Activated CD8-positive, alpha-beta memory T cell treated with anti-CD3 and anti-CD28 coated beads for 1 hour (primary cell): ENCODE data around the gene AKAP1.
A peak's percentile ranks its signal among the peaks of the same experiment; 100 is the strongest.

Source experiments
- DNase-seq, 2 donors: peaks; one replicate each; pipeline ENCODE4 v3.0.0-alpha.2; 2020; ENCODE audit warnings: low read depth in 1 of 2; ENCODE audit errors: extremely low read depth in 1 of 2

AKAP1 gene, protein sequence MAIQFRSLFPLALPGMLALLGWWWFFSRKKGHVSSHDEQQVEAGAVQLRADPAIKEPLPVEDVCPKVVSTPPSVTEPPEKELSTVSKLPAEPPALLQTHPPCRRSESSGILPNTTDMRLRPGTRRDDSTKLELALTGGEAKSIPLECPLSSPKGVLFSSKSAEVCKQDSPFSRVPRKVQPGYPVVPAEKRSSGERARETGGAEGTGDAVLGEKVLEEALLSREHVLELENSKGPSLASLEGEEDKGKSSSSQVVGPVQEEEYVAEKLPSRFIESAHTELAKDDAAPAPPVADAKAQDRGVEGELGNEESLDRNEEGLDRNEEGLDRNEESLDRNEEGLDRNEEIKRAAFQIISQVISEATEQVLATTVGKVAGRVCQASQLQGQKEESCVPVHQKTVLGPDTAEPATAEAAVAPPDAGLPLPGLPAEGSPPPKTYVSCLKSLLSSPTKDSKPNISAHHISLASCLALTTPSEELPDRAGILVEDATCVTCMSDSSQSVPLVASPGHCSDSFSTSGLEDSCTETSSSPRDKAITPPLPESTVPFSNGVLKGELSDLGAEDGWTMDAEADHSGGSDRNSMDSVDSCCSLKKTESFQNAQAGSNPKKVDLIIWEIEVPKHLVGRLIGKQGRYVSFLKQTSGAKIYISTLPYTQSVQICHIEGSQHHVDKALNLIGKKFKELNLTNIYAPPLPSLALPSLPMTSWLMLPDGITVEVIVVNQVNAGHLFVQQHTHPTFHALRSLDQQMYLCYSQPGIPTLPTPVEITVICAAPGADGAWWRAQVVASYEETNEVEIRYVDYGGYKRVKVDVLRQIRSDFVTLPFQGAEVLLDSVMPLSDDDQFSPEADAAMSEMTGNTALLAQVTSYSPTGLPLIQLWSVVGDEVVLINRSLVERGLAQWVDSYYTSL

GRCh38 chr17:57084802-57085447 is at the start of gene AKAP1:
AKAP1 (plus strand) TSS chr17:57085246; CDS start chr17:57105465, 20,219 bp downstream.
- peak; percentile 79 to 91 for DNase-seq

DNA sequence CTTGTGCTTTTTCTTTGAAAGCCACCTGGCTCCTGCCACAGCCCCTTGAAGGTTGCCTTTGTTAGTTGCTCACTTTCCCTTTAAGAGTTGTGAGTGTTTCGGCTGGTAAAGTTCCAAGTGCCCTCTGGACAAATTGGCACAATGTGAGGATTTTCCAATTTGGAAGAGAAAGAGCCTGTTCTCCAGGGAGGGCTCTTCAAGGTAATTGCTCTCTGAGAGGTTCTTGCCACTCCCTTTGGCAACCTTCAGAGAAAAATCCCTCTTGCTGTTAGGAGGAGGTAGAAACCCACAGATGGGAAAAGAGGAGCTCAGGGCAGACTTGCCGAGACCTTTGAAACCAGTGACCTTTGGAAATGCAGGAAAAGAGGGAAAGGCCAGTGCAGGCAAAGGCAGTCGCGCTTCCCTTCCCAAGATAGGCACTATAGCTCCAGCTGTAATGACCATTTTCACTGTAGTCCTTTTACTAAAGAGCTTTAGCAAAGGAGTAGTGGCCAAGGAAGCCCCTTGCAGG is 49.0 kb upstream of the AKAP1 start:
- no peak for DNase-seq

GRCh38 chr17:57037411-57037810 is 47.6 kb upstream of the AKAP1 start:
- DNase-seq, result no peak

- DNase-seq, result no peak
Observed at GRCh38 chr17:57038486-57038885, 46.6 kb upstream of the AKAP1 start.

DNA sequence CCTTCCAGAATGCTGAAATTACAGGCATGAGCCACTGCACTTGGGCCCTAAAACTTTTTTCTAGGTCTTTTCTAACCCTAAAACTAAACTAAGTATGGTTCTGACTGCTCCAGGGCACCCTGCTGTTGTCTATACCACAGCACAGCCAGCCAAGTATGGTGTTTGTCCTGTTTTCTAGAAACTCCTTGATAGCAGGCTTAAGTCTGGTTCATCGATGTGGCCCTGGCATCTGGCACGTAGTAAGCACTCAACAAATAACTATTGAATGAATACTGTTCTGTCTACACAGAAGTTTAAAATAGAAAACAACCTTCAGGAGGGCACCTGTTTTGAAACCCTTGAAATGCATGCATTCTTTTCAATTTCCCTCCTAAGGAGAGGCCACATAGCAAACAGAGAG is 44.5 kb upstream of the AKAP1 start:
- no peak for DNase-seq

DNA sequence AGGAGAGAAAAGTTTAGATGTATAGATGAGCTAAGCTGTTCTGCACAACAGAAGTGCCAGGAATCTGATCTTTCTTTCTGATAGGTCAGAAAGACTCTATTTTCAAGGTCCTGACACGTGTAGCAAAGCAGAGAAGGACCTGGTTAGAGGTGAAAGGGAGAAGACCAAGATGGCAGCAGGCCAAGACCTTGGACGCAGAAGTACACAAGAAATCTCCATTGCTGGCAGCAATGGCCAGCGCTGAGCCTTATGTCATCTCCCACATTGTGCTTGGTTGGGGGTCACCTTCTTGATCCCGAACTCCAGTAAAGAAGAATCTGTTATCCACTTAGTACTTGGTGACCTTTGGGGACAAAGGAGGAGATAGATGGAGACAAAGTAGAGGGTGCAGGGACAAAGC is 41.8 kb upstream of the AKAP1 start:
- no peak for DNase-seq

- no peak for DNase-seq
Observed at GRCh38 chr17:57044976-57045867, 39.8 kb upstream of the AKAP1 start.

DNA sequence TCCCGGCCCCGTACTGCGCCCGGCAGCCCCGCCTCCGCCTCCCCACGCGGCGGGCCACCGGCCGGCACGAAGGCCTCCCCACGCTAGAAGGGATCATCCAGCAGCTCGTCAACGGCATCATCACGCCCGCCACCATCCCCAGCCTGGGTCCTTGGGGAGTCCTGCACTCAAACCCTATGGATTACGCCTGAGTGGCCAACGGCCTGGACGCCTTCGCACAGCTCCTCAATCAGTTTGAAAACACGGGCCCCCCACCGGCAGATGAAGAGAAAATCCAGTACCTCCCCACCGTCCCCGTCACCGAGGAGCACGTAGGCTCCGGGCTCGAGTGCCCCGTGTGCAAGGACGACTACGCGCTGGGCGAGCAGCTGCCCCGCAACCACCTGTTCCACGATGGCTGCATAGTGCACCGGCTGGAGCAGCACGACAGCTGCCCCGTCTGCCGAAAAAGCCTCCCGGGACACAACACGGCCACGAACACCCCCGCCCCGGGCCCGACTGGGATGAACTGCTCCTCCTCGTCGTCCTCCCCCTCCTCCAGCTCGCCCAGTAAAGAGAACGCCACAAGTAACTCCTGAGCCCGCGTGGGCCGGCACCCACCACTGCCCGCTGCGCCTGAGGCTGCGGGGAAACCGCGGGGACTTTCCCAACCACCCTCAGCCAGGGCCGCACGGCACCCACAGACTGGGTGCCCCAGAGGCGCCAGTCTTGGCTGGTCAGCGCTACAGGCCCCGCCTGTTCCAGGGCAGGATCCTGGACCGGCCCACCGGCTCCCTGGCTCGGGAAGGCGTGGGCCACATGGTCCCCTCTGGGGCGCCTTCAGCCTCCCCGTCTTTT is 39.0 kb upstream of the AKAP1 start:
- no peak for DNase-seq

- no peak for DNase-seq
Observed at GRCh38 chr17:57046749-57047148, 38.3 kb upstream of the AKAP1 start.

DNA sequence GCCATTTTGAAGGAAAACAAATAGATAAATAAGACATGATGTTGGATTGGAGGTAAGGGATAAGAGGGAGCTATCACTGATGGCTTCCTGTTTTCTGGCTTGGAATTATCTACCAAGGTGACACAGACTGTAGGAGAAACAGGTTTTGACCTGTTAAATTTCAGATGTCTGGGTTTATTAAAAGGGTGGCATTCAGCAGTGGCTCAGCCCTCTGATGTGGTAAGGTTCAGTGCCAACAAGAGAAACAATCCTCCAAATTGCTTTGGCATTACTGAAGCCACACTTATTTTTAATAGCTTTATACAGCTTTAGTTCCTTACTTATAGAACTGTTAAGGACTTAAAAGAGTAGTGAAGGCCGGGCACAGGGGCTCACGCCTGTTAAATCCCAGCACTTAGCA is 37.0 kb upstream of the AKAP1 start:
- DNase-seq, result no peak

- no peak for DNase-seq
Observed at GRCh38 chr17:57050306-57050705, 34.7 kb upstream of the AKAP1 start.

DNA sequence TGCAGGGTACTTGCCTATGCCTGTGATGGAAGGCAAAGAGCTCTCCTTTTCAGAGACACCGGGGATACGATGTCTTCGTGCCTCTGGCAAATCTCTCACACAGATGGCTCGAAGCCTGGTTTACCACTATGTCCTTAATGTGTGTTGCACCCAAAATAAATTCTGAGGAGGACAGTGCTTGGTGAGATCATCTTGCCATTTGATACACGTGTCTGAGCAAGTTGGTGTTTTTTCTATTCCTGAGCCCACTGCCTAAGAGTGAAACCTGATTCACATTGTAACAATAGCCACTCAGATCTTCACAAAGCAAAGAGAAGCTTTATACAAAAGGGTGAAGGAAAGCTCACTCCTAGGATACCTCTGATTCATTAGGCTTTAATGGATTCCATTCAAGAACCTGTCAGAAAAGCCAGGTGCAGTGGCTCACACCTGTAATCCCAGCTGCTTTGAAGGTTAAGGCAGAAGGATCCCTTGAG is 33.1 kb upstream of the AKAP1 start:
- no peak for DNase-seq

- DNase-seq, result no peak
Observed at GRCh38 chr17:57062865-57063264, 22.2 kb upstream of the AKAP1 start.

GRCh38 chr17:57067162-57067561 is 17.9 kb upstream of the AKAP1 start:
- DNase-seq, result no peak

DNA sequence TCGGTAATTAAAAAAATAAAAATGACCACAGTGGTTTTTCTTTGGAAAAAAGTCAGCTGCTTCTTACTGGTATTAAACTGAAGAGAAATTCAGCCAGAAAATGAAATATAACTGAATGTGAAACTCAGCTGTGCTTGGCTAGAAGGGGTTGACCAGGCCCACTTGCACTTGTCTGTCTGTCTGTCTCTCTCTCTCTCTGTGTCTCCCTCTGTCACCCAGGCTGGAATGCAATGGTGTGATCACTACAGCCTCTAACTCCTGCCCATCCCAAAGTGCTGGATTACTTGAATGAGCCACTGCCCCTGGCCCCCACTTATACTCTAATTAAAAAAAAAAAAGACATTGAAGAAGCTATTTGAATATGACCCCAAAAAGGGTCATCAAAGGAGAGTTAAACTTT is 17.3 kb upstream of the AKAP1 start:
- DNase-seq, result no peak

GRCh38 chr17:57068222-57068658 is 16.8 kb upstream of the AKAP1 start:
- DNase-seq, result no peak

GRCh38 chr17:57068707-57069106 is 16.3 kb upstream of the AKAP1 start:
- DNase-seq, result no peak

GRCh38 chr17:57071991-57072944 is 12.8 kb upstream of the AKAP1 start:
- no peak for DNase-seq
